ENCODE measurements around the gene KCTD16. TPM values are rescaled to one million over a fixed set of nuclear protein-coding genes. Genes with fewer than 3 reads are reported as not detected.

The KCTD16 gene
- total RNA-seq, 4 donors from 2014 or later: 0.13 to 2.5 (median 1.5) TPM

GRCh38 chr5:144457160-144457559 lies 286.5 kb downstream of the KCTD16 start:
- TF ChIP-seq POLR2A (IDR thresholded peaks at IDR 0.05) (no peak), CTCF (IDR thresholded peaks at IDR 0.05) (no peak)

GRCh38 chr5:144458216-144458615 lies 287.5 kb downstream of the KCTD16 start:
- no peak overlapping the region for H3K27ac ChIP-seq
- TF ChIP-seq CTCF (IDR thresholded peaks at IDR 0.05) (no peak), POLR2A (IDR thresholded peaks at IDR 0.05) (no peak)
- H3K27me3 ChIP-seq: no peaks in the 10 kb centered on the region
- no peaks in the 10 kb centered on the region for H3K9me3 ChIP-seq
- no peaks in the 10 kb centered on the region for H3K4me1 ChIP-seq
- H3K36me3 ChIP-seq: no peaks in the 10 kb centered on the region
- intact Hi-C loops (cut with DNase I): no loop called here
- no peak overlapping the region for H3K4me3 ChIP-seq (replicated peaks in 1 of 3)
- no peak for DNase-seq
- WGBS, 2 donors: 93 to 94% methylated on average over 4 of the region's 4 CpGs

More at GRCh38 chr5:144457160-144457559, 286.5 kb downstream of the KCTD16 start:
- no peaks in the 10 kb centered on the region for H3K27me3 ChIP-seq
- no peaks in the 10 kb centered on the region for H3K36me3 ChIP-seq
- no peak overlapping the region for H3K27ac ChIP-seq
- intact Hi-C loops (cut with DNase I): no loop called here
- H3K9me3 ChIP-seq: no peaks in the 10 kb centered on the region
- 87 to 93% methylated on average over 3 of the region's 3 CpGs for WGBS, 2 donors
- no peak overlapping the region for H3K4me3 ChIP-seq (replicated peaks in 1 of 3)
- no peaks in the 10 kb centered on the region for H3K4me1 ChIP-seq
- DNase-seq: no peak

GRCh38 chr5:144460600-144460999 lies 289.9 kb downstream of the KCTD16 start:
- no peaks in the 10 kb centered on the region for H3K4me1 ChIP-seq
- H3K27me3 ChIP-seq: no peaks in the 10 kb centered on the region
- no peaks in the 10 kb centered on the region for H3K36me3 ChIP-seq
- no peak overlapping the region for H3K4me3 ChIP-seq (replicated peaks in 1 of 3)
- H3K27ac ChIP-seq: no peak overlapping the region
- DNase-seq: no peak
- H3K9me3 ChIP-seq: no peaks in the 10 kb centered on the region
- 84 to 86% methylated on average over 1 of the region's 1 CpG for WGBS, 2 donors
- intact Hi-C loops (cut with DNase I): no loop called here
- TF ChIP-seq CTCF (IDR thresholded peaks at IDR 0.05) (no peak), POLR2A (IDR thresholded peaks at IDR 0.05) (no peak)

DNA sequence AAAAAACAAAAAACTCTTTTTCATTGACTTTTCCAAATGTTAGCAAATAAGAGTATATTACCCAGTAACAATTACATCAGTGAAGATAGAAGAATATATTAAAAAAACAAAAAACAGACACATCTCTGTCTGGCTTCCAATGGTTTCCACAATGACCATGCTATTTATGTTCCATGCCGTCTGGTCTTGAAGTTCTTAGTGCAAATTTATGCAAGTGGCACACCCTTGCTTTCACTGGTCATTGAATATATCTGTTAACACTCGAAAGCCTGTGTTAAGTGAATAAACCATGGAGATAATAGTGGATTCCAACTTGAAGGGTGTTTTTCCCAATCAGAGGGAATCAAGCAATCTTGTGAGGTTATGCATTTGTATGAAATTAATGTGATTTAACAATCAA lies 291.9 kb downstream of the KCTD16 start:
- 90 to 91% methylated on average over 2 of the region's 2 CpGs for WGBS, 2 donors
- TF ChIP-seq POLR2A (IDR thresholded peaks at IDR 0.05) (no peak), CTCF (IDR thresholded peaks at IDR 0.05) (no peak)
- H3K4me3 ChIP-seq (replicated peaks in 1 of 3): no peak overlapping the region

GRCh38 chr5:144463481-144464223 lies 293.0 kb downstream of the KCTD16 start:
- WGBS, 2 donors: 87 to 93% methylated on average over 3 of the region's 3 CpGs
- intact Hi-C loops (cut with DNase I): no loop called here
- peaks cover 0 to under 1% of the 10 kb centered on the region in 2 donors for H3K4me1 ChIP-seq

More for the DNA sequence above, 291.9 kb downstream of the KCTD16 start:
- Histone ChIP-seq H3K4me1 (no peaks in the 10 kb centered on the region), H3K27ac (no peak overlapping the region), H3K36me3 (no peaks in the 10 kb centered on the region), H3K9me3 (no peaks in the 10 kb centered on the region), H3K27me3 (no peaks in the 10 kb centered on the region)
- no peak for DNase-seq
- intact Hi-C loops (cut with DNase I): no loop called here

More at GRCh38 chr5:144463481-144464223, 293.0 kb downstream of the KCTD16 start:
- no peak for DNase-seq
- H3K9me3 ChIP-seq: no peaks in the 10 kb centered on the region
- H3K27me3 ChIP-seq: no peaks in the 10 kb centered on the region
- no peaks in the 10 kb centered on the region for H3K36me3 ChIP-seq
- no peak overlapping the region for H3K27ac ChIP-seq
- no peak for TF ChIP-seq POLR2A (IDR thresholded peaks at IDR 0.05)
- TF ChIP-seq CTCF (IDR thresholded peaks at IDR 0.05): no peak
- H3K4me3 ChIP-seq (replicated peaks in 1 of 3): no peak overlapping the region
